ENCODE data around the gene CCT6B.

Gene CCT6B

DNA sequence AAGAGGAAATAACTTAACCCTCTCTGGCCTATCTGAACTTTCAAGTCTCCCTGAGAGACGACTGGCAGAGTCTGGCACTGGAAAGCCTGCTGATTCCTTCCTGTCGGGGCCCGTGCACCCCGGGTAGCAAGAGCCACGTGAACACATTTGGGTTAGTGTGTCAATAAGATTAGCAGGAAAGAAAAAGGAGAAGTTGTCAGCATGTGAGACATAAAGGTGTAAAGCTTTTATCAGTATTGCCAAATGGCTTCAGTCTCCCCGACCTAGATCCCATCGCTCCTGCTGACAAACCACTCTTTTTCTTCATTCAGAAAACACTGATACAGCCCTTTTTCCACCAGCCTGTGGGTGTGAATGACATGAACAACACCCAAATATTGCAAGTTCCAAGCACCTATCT, 74.4 kb downstream of the CCT6B start:
- no peak for DNase-seq (ENCODE audit: low spot score)

DNA sequence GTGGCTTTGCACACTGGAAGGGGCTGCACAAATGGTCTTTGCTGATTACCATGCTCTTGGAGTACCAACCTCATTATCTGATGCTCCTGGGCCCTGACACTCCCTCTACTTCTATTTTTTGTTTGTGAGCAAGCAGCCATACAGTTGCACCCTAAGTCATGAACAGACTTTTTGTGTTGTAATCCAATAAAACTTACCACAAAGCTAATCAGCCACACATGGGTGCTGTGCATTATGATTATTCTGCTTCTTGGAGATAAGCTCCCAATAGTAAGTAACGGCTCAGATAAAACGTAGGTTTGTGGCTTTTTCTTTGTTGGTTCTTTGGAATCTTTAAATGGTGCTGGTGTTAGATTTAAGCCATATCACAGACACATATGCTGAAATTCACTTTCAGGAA, 76.2 kb downstream of the CCT6B start:
- DNase-seq (ENCODE audit: low spot score): no peak

DNA sequence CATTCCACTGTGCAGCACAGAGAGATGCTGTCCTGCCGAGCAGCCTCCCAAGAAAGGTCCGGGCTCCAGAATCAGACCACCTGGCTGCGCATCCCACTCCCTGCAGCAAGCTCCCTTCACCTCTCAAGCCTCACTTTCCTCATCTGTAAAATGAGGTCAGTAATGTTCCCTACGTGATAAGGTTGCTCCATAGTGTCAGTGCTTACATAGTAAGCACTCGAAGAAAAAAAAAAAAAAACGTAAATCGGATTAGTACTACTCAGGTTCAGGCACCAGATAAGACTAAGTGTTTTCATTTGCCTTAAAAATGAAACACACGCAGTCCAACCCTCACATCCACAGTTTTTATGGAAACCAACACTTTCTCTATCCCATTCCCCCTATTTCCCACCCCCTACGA, 76.7 kb downstream of the CCT6B start:
- DNase-seq (ENCODE audit: low spot score): no peak

DNA sequence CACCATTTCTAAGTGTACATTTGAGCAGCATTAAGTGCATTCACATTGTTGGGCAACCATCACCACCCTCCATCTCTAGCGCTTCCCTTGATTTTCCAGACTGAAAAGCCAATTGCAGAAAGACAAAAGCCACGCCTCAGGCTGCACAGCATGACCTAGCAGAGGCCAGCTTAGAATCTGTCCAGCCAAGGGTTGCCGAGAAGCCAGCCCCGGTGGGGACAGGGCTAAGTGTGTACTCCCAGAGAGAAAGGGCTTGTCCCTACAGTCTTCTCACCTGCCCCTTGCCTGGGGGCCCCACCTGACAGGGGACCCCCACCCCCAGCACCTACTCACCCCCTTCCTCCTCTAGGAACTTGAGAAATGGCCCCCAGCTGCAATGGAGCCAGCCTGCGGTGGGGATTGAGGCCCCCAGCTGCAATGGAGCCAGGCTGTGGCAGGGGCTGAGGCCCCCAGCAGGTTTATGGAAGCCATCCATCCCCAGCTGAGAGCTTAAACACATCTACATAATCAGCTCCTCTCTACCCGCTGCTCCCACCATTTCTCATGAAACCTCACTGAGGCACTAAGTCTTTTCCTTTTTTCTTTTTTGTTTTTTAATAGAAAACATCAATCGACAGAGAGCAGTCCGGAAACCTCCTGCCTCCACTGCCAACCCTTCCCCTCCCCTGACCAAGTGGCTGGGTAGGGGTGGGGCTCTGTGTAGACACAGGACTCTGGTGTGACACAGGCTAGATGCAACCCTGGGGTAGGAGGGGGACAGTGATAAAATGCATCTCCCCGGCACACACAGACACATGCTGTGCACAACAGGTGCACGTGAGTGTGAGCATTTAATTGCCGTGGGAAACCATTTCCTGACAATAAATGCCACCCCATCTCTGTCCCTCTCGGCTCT, 77.9 kb downstream of the CCT6B start:
- DNase-seq (ENCODE audit: low spot score): no peak

DNA sequence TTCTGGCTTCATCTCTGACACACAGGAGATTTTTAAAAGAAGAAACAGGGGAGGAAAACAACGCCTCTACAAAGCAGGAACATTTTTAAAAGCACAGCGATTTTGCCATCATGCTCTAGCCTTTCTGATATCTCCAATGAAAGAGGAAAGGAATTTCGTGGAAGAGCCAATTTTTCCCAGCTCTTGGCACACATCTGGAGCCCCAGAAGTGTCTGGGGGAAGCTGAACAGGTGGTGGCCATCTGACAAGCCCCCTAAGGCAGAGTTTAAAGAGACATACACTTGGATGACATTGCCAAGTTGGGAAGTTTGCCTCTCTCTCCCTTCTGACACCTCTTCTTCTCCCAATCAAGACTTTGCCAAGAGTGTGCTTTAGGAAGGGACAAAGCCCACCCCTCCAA, 82.1 kb downstream of the CCT6B start:
- no peak for DNase-seq (ENCODE audit: low spot score)

All from activated CD4-positive, alpha-beta T cell treated with anti-CD3 and anti-CD28 coated beads, Interleukin-2, Interleukin-4, amounts not matched to agents 100 ng/mL and 50 ng/mL, durations not matched to agents 16 hours and 8 hours (primary cell).